ENCODE data around the gene ATP11A.
"Not testable (repeated sequence)": the region's sequence is repeated elsewhere in the genome, so short reads cannot be mapped to it uniquely, and the experiment has no call there.

ATP11A gene

DNA sequence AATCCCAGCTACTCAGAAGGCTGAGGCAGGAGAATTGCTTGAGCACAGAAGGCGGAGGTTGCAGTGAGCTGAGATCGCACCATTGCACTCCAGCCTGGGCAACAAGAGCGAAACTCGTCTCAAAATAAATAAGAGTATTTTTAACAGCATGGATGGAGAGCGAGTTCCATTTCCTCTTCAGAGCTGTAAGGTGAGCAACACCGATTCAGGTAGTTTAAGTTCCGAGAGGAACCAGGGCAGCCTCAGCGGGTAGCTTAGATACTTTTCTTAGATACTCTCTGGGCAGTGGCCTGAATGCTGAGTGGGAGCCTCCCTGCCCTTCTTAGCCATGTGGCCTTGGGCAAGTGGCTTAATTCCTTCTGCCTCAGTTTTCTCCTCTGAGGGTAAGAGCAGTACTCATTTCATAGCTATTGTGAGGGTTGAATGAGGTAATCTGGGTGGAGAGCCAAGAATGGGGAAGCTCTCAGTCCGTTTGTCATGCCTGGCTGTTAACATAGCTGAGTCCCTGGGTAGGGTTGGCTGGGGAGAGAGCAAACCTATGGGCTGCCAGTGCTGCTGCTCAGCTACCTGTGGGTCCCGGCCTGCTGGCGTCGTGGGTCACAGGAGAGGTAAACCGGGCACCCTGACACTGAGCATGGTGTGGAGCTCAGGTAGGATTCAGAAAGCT, 4.1 kb downstream of the ATP11A start:
- DNase-seq = no peak

- no peak for DNase-seq
Measured at GRCh38 chr13:112695121-112695520, 5.3 kb downstream of the ATP11A start.

- DNase-seq = no peak
Measured at GRCh38 chr13:112696001-112696868, 6.4 kb downstream of the ATP11A start.

DNA sequence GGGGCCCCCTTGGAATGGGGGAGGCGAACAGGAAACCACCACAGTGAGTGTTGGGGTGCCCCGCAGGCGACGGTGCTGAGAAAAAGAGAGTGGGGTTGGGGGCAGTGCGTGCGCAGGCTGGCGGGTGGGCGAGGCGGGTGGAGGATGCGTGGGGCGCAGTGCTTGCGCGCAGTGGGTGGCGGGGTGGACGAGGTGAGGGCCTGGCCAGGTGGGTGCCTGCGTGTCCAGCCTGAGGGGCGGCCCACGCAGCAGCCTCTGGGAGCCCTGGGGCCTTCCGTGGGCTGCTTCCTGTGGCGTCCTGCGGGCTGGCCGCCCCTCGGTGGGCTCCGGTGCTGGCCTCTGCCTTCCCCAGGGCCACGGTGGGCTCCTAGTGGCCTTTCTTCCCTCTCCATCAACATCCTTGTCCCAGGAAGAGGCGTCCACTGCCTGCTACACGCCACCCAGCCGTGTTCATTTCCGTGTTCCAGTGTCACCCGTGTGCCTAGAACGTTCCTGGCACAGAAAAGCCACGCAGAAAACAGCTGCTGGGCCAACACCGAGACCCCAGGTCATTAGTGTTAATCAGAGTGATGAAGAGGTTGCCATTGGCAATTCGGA, 7.1 kb downstream of the ATP11A start:
- DNase-seq = no peak

DNA sequence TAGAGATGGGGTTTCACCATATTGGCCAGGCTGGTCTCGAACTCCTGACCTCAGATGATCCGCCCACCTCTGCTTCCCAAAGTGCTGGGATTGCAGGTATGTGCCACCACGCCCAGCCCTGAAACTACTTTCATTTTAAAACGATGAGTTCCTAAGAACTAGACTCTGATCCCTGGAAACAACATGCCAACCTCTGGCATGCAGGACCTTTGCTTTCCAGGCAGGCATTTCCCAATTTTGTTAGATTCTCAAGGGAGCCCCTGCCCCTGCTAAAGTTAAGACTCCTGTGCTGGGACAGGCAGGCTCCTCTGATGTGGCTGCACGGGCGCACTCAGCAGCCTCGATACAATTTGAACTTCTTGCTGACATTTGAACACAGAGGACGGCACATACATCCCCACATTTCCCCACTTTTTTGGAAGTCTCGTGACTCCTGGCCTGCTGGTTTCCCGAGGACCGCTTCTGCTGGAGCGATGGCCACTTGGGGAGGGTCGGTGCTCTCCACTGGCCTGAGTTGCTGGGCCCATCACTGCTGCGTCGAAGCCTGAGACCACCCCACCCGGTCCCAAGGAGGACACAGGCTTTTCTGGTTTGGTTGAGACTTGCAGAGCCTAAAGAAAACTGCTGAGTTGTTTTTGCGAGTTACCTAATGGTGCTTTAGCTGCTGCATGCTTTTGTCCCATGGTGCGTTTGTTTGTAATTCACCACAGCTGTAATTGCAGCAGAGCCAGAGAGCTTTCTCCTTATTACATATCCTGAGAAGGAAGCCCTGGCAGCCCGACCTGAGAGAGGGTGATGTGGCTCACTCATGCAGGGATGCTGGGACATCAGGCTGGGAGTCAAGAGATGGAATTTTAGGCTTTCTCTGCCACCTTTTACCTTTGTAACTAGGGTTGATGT, 8.2 kb downstream of the ATP11A start:
- DNase-seq = no peak

DNA sequence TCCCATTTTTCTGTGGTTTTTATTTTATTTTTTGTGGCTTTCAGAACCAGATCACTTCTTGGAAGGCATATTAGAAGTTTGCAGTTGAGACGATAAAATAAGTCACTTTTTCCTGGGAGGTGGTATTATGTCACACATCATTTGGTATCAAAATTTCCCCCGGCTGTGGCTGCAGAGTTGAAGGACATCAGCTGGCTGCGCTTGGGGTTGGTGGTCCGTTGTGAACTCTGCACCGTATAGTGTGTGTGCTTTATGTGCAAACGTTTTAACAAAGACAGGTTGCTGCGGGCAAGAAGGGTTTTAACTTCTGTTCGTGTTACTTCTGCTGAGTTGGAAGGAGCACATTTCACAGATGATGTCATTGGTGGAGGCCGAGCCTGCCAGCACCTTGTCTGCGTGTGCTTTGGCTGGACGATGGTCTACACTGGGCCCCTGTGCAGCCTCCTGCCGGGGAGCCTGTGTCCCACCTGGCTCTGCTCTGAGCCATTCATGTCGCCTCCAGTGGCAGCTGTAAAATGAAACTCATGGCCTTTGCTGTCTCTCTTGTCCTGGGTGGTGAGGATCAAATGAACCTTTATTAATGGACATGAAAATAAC, 9.6 kb downstream of the ATP11A start:
- no peak for DNase-seq

GRCh38 chr13:112700291-112701060, 10.6 kb downstream of the ATP11A start:
- no peak for DNase-seq

- DNase-seq = no peak
Measured at GRCh38 chr13:112702341-112702985, 12.6 kb downstream of the ATP11A start.

GRCh38 chr13:112702986-112703379, 13.1 kb downstream of the ATP11A start:
- DNase-seq = no peak

GRCh38 chr13:112703449-112704284, 13.8 kb downstream of the ATP11A start:
- DNase-seq = no peak

DNA sequence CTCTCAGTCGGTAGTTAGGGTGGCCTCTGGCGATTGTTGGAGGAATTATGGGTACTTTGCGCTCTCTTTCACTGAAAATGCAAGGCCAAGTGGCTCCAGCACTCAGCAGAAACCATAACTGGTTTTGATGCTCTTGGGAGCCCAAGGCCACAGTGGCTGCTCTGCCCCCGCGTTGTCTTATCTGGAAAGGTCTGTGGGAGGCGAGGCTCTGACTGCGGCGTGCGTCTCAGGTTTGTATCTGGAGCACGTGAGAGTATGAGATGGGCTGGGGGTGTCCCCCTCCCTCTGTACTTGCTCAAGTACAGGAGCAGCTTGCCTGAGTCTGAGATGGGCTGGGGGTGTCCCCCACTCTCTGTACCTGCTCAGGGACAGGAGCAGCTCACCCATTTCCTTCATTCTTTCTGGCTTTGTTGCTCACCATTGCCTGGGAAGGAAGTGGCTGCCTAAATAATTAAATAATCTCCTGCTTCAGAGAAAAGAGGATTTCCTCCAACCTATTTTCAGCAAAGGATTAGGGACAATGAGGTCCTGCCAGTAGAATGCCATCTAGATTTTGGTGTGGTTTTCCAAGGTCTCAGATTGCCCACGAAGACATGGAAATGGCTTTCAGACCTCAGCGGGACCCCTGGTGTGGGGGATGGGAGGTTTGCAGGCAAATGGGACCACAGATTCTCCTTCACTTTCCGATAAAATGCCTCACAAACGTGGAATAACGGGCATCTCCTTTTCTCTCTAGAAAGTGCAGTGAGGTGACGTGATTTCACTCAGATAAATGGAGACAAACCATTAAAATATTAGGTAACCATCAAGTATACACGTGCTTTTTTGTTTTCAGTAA, 14.7 kb downstream of the ATP11A start:
- no peak for DNase-seq

DNA sequence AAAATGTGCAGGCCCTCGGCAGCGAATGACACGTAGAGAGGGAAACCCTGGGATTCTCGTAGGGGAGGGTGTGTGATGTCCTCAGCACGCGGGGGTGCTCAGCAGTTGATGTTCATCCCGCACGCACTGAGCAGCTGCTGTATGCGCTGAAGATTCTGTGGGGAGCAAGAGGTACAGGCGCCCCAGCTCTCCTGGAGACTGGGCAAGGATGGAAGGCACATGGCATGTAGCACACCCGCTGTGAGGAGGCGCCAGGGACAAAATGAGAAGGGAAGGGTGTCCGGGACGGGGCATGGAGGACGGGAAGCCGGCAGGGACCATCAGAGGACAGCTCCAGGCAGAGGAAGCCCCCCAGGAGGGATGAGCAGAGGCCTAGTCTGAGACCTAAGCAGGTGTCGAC, 15.4 kb downstream of the ATP11A start:
- DNase-seq = no peak

DNA sequence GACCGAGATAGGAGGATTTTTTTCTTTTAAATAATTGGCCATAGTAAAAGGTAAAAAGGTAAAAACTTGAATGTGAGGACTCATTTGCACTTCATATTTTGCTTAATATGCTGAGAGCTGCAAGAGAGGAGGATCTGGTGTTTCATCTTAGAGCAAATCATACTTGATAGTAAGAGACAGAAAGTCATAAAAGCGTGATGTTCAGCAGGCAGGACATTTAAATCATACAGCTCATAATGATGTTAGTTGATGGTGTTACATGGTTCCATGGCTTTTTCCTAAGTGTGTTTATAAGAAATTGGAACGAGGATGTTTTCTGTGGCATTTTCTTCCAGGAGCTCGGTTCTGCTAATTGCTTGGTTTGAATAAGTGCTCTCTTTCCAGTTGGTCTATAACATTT, 16.3 kb downstream of the ATP11A start:
- no peak for DNase-seq

- no peak for DNase-seq
Measured at GRCh38 chr13:112708560-112709240, 18.9 kb downstream of the ATP11A start.

DNA sequence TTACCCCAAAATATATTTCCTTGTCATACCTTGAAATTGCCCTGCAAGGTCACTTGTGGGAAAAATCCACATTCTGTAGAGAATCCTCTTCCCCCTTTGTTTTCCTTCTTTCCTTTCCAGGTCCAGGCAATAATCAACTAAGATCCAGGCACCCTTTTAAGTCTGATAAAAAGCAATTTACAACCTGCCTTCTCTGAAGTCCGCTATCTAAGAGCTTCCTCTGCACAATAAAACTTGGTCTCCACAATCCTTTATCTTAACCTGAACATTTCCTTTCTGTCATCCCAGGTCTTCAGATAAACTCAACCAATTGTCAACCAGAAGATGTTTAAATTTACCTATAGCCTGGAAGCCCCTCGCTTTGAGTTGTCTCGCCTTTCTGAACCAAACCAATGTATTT, 19.5 kb downstream of the ATP11A start:
- DNase-seq = not testable (repeated sequence)

GRCh38 chr13:112709825-112710783, 20.3 kb downstream of the ATP11A start:
- no peak for DNase-seq

DNA sequence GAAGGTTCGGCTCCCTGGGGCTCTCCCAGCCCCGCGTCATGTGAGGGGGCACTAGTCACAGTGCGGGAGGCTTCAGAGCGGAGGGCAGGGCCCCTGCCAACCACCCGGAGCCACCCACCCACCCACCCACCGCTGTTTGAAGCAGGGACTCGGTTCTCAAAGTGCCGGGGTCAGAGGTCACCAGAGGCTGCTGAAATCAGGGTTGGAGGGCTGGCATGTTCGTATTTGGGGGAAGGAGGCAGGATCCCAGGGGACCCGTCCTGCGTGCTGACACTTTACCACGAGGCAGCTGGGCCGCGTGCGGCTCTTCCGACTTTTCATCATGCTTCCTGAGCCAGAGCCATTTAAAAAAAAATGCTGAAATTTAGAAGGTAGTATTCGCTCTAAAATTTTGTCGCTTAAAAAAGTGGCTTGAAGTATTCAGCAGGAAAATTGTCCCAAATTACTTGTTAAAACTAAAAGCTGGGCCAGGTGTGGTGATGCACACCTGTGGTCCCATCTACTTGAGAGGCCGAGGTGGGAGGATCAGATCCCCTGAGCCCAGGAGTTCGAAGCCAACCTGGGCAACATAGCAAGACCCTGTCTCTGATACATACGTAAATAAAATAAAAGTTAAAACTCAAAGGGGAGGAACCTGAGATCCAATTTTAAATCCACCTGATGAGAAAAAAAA, 21.2 kb downstream of the ATP11A start:
- DNase-seq = no peak
